HS-27A (cell line): ENCODE data around the gene SCAMP4.
"Not testable (repeated sequence)": the region's sequence is repeated elsewhere in the genome, so short reads cannot be mapped to it uniquely, and the experiment has no call there.

Source experiments
- DNase-seq: peaks from one replicate; pipeline ENCODE4 v3.0.0-alpha.2; 2012; ENCODE audit warnings: low read depth, missing footprints

The SCAMP4 gene

GRCh38 chr19:1866693-1867348 is 38.4 kb upstream of the SCAMP4 start:
- no peak for DNase-seq

- DNase-seq: no peak
These were observed 37.9 kb upstream of the SCAMP4 start for GRCh38 chr19:1867349-1867724.

GRCh38 chr19:1868971-1869370 is 36.2 kb upstream of the SCAMP4 start:
- DNase-seq: no peak

- DNase-seq: no peak
These were observed 34.0 kb upstream of the SCAMP4 start for GRCh38 chr19:1871140-1871597.

GRCh38 chr19:1871630-1872029 is 33.6 kb upstream of the SCAMP4 start:
- no peak for DNase-seq

GRCh38 chr19:1872807-1873523 is 32.2 kb upstream of the SCAMP4 start:
- no peak for DNase-seq

- no peak for DNase-seq
These were observed 31.4 kb upstream of the SCAMP4 start for GRCh38 chr19:1873524-1874473.

- no peak for DNase-seq
These were observed 30.5 kb upstream of the SCAMP4 start for GRCh38 chr19:1874554-1875185.

- not testable (repeated sequence) for DNase-seq
These were observed 29.9 kb upstream of the SCAMP4 start for GRCh38 chr19:1875265-1875645.

- DNase-seq: no peak
These were observed 29.3 kb upstream of the SCAMP4 start for GRCh38 chr19:1875646-1876495.

GRCh38 chr19:1876496-1877279 is 28.5 kb upstream of the SCAMP4 start:
- DNase-seq: not testable (repeated sequence)

- not testable (repeated sequence) for DNase-seq
These were observed 27.9 kb upstream of the SCAMP4 start for GRCh38 chr19:1877280-1877660.

GRCh38 chr19:1878583-1878982 is 26.6 kb upstream of the SCAMP4 start:
- DNase-seq: not testable (repeated sequence)

- DNase-seq: not testable (repeated sequence)
These were observed 25.2 kb upstream of the SCAMP4 start for GRCh38 chr19:1879982-1880381.

GRCh38 chr19:1880611-1881392 is 24.4 kb upstream of the SCAMP4 start:
- no peak for DNase-seq

GRCh38 chr19:1881393-1882088 is 23.7 kb upstream of the SCAMP4 start:
- not testable (repeated sequence) for DNase-seq

GRCh38 chr19:1882089-1882785 is 23.0 kb upstream of the SCAMP4 start:
- DNase-seq: no peak
